Measurements from ENCODE around the gene PTPN13. TPM values are rescaled to one million over a fixed set of nuclear protein-coding genes. Genes with fewer than 3 reads are reported as not detected.

Gene PTPN13
- total RNA-seq, 4 donors from 2014 or later, result 97.3 to 146 (median 125) TPM

GRCh38 chr4:86845593-86845992 is 251.5 kb downstream of the PTPN13 start:
- H3K9me3 ChIP-seq, result no peaks in the 10 kb centered on the region
- WGBS, result 56% methylated on average over 5 of the region's 5 CpGs
- H3K4me1 ChIP-seq, result peaks cover 80% of the 10 kb centered on the region
- peak overlapping the region; percentile 58 for H3K4me3 ChIP-seq
- TF ChIP-seq POLR2AphosphoS5 (IDR thresholded peaks at IDR 0.05), result peak in 2 of 3 donors; percentile 19 to 64
- no peak for TF ChIP-seq POLR2A (IDR thresholded peaks at IDR 0.05)
- H3K27ac ChIP-seq, result peak overlapping the region; percentile 89
- DNase-seq (ENCODE audit: low spot score in 2 of 2), result no peak
- no peaks in the 10 kb centered on the region for H3K27me3 ChIP-seq
- H3K36me3 ChIP-seq, result no peaks in the 10 kb centered on the region

- Histone ChIP-seq H3K36me3 (no peaks in the 10 kb centered on the region), H3K4me3 (peak overlapping the region; percentile 58), H3K27me3 (no peaks in the 10 kb centered on the region), H3K4me1 (peaks cover 69% of the 10 kb centered on the region), H3K27ac (peak overlapping the region; percentile 89), H3K9me3 (no peaks in the 10 kb centered on the region)
- DNase-seq (ENCODE audit: low spot score in 2 of 2), result no peak
- TF ChIP-seq CTCF (IDR thresholded peaks at IDR 0.05) (no peak), POLR2A (IDR thresholded peaks at IDR 0.05) (no peak), POLR2AphosphoS5 (IDR thresholded peaks at IDR 0.05) (no peak), EP300 (IDR thresholded peaks at IDR 0.05) (no peak)
Measured at GRCh38 chr4:86846921-86847320, 252.8 kb downstream of the PTPN13 start.

GRCh38 chr4:86847571-86847970 is 253.5 kb downstream of the PTPN13 start:
- peak overlapping the region; percentile 89 for H3K27ac ChIP-seq
- 41% methylated on average over 4 of the region's 4 CpGs for WGBS

GRCh38 chr4:86848136-86848535 is 254.0 kb downstream of the PTPN13 start:
- H3K9me3 ChIP-seq, result no peaks in the 10 kb centered on the region
- no peaks in the 10 kb centered on the region for H3K36me3 ChIP-seq
- H3K27ac ChIP-seq, result peak overlapping the region; percentile 89
- TF ChIP-seq CTCF (IDR thresholded peaks at IDR 0.05) (no peak), EP300 (IDR thresholded peaks at IDR 0.05) (no peak), POLR2A (IDR thresholded peaks at IDR 0.05) (no peak), POLR2AphosphoS5 (IDR thresholded peaks at IDR 0.05) (no peak)
- 36% methylated on average over 7 of the region's 7 CpGs for WGBS
- peaks cover 62% of the 10 kb centered on the region for H3K4me1 ChIP-seq
- no peaks in the 10 kb centered on the region for H3K27me3 ChIP-seq
- H3K4me3 ChIP-seq, result peak overlapping the region; percentile 58
- DNase-seq (ENCODE audit: low spot score in 2 of 2), result no peak

More at GRCh38 chr4:86847571-86847970, 253.5 kb downstream of the PTPN13 start:
- no peak for DNase-seq (ENCODE audit: low spot score in 2 of 2)
- Histone ChIP-seq H3K9me3 (no peaks in the 10 kb centered on the region), H3K4me1 (peaks cover 66% of the 10 kb centered on the region), H3K27me3 (no peaks in the 10 kb centered on the region), H3K4me3 (peak overlapping the region; percentile 58), H3K36me3 (no peaks in the 10 kb centered on the region)
- TF ChIP-seq CTCF (IDR thresholded peaks at IDR 0.05), result no peak
- no peak for TF ChIP-seq EP300 (IDR thresholded peaks at IDR 0.05)
- TF ChIP-seq POLR2AphosphoS5 (IDR thresholded peaks at IDR 0.05), result no peak
- TF ChIP-seq POLR2A (IDR thresholded peaks at IDR 0.05), result no peak

GRCh38 chr4:86848732-86849619 is 254.9 kb downstream of the PTPN13 start, which contains the start of gene SLC10A6:
Gene SLC10A6 (minus strand): TSS chr4:86849384. CDS start chr4:86849115, 269 bp downstream.
- DNase-seq (ENCODE audit: low spot score in 2 of 2), result no peak
- Histone ChIP-seq H3K27me3 (no peaks in the 10 kb centered on the region), H3K36me3 (no peaks in the 10 kb centered on the region), H3K9me3 (no peaks in the 10 kb centered on the region), H3K4me3 (peak within 1 kb of the TSS; percentile 58), H3K27ac (peak within 1 kb of the TSS; percentile 89), H3K4me1 (peaks cover 55% of the 10 kb centered on the region)
- 34% methylated on average over 11 of the region's 11 CpGs for WGBS
- no peak for TF ChIP-seq POLR2A (IDR thresholded peaks at IDR 0.05)
- peak in 2 of 3 donors; percentile 6 to 67 for TF ChIP-seq POLR2AphosphoS5 (IDR thresholded peaks at IDR 0.05)
- no peak for TF ChIP-seq EP300 (IDR thresholded peaks at IDR 0.05)
- no peak for TF ChIP-seq CTCF (IDR thresholded peaks at IDR 0.05)
